ENCODE results near the gene SDK1.

- TF ChIP-seq, protein P1, sequence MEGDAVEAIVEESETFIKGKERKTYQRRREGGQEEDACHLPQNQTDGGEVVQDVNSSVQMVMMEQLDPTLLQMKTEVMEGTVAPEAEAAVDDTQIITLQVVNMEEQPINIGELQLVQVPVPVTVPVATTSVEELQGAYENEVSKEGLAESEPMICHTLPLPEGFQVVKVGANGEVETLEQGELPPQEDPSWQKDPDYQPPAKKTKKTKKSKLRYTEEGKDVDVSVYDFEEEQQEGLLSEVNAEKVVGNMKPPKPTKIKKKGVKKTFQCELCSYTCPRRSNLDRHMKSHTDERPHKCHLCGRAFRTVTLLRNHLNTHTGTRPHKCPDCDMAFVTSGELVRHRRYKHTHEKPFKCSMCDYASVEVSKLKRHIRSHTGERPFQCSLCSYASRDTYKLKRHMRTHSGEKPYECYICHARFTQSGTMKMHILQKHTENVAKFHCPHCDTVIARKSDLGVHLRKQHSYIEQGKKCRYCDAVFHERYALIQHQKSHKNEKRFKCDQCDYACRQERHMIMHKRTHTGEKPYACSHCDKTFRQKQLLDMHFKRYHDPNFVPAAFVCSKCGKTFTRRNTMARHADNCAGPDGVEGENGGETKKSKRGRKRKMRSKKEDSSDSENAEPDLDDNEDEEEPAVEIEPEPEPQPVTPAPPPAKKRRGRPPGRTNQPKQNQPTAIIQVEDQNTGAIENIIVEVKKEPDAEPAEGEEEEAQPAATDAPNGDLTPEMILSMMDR (IDR thresholded peaks at IDR 0.05) = no peak
- TF ChIP-seq POLR2A (IDR thresholded peaks at IDR 0.05) = no peak
Measured at GRCh38 chr7:4159761-4160554, 858.9 kb downstream of the SDK1 start.
